GM21423 (cell line): Measurements from ENCODE around the gene NFAT5.
"Not testable (repeated sequence)": the region's sequence is repeated elsewhere in the genome, so short reads cannot be mapped to it uniquely, and the experiment has no call there.

Experiments
- ATAC-seq: cut with Tn5 transposase; IDR thresholded peaks from one replicate; pipeline ENCODE4 v1.9.1; 2021; ENCODE audit warnings: mild to moderate bottlenecking, moderate library complexity; ENCODE audit not compliant: unreplicated experiment

NFAT5 gene

GRCh38 chr16:69633375-69633774, 67.6 kb downstream of the NFAT5 start:
- ATAC-seq: no peak

DNA sequence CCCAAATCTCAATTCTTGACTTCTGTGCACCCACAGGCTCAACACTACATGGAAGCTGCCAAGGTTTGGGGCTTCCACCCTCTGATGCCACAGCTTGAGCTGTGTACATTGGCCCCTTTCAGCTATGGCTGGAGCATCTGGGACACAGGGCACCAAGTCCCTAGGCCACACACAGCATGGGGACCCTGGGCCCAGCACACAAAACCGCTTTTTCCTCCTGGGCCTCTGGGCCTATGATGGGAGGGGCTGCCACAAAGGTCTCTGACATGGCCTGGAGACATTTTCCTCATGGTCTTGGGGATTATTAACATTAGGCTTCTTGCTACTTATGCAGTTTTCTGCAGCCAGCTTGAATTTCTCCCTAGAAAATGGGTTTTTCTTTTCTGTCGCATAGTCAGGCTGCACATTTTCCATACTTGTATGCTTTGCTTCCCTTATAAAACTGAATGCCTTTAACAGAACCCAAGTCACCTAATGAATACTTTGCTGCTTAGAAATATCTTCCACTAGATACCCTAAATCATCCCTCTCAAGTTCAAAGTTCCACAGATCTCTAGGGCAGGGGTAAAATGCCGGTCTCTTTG, 70.9 kb downstream of the NFAT5 start:
- not testable (repeated sequence) for ATAC-seq

GRCh38 chr16:69637206-69637865, 71.6 kb downstream of the NFAT5 start:
- ATAC-seq: not testable (repeated sequence)

DNA sequence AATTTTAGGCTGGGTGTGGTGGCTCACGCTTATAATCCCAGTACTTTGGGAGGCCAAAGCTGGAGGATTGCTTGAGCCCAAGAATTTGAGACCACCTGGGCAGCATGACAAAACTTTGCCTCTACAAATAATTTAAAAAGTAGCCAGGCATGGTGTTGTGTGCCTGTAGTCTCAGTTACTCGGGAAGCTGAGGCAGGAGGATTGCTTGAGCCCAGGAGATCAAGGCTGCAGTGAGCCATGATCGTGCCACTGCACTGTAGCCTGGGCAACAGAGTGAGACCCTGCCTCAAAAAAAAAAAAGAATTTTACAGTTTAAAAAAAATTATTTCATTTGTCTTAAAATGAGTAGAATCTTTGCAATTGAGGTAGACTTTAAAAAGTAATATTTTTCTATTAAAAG, 78.2 kb downstream of the NFAT5 start:
- ATAC-seq: not testable (repeated sequence)

DNA sequence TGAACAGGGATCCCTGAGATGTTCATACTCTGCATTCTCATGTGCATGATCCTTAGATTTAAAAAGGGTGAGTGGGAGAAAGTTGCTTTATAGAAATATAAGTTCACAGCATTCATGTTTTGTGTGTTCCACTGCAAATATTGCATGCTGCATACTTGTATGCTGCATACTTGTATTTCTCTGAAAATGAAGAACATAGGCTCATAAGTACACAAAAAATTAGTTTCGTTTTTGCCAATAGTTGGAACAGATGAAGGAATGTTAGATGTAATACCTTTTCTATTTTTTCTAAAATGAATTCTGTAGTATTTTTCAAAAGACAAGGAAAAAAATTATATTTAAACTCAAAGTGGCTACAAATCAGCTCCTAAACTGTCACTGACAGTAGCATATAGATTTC, 79.0 kb downstream of the NFAT5 start:
- no peak for ATAC-seq

DNA sequence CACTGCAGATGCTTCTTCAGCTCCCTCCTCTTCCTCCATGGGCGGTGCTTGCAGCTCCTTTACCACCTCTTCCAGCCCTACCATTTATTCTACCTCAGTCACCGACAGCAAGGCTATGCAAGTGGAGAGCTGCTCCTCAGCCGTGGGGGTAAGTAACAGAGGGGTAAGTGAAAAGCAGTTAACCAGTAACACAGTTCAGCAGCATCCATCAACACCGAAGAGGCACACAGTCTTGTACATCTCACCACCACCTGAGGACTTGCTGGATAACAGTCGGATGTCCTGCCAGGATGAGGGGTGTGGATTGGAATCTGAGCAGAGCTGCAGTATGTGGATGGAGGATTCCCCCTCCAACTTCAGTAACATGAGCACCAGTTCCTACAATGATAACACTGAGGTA, 81.3 kb downstream of the NFAT5 start:
- ATAC-seq: no peak

- ATAC-seq: no peak
Measured at GRCh38 chr16:69651217-69651616, 85.5 kb downstream of the NFAT5 start.

GRCh38 chr16:69654280-69654931, 88.6 kb downstream of the NFAT5 start:
- ATAC-seq: no peak

GRCh38 chr16:69660166-69660565, 94.4 kb downstream of the NFAT5 start:
- no peak for ATAC-seq

DNA sequence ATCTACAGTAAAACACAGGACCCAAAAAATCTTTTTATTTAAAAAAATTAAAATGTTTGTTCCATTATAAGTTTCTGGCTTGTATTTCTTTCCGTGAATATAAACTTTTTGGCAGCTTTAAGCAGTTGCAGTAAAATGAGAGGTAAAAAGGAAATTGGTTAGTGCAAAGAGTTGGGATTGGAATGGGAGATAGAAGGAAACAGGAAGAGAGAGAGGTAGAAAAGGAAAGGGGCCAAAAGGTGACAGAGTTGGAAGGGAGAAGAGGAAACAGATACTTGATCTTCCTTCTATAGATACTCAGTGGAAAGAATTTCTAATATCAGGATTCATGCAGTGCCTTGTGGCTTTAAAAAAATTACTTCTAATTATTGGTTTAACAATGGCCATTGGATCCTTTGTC, 97.1 kb downstream of the NFAT5 start:
- no peak for ATAC-seq

DNA sequence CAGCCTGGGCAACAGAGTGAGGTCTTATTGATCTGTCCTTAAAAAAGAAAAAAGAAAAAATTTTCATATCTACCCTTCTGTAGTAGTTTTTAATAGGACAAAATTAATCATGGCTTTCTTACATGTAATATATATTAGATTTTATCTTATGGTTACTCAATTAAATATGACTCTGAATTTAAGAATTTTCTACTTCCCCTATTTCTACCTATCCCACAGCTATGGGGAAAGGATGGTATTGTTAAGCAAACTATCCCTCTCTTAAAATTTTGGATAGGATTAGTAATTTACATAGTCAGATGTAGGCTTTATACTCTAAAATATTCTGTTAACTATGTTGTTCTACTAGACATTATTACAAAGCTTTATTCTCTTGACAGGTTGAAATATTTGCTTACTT, 98.1 kb downstream of the NFAT5 start:
- no peak for ATAC-seq

- no peak for ATAC-seq
Measured at GRCh38 chr16:69669577-69669976, 103.8 kb downstream of the NFAT5 start.

- ATAC-seq: no peak
Measured at GRCh38 chr16:69672315-69672997, 106.7 kb downstream of the NFAT5 start.

DNA sequence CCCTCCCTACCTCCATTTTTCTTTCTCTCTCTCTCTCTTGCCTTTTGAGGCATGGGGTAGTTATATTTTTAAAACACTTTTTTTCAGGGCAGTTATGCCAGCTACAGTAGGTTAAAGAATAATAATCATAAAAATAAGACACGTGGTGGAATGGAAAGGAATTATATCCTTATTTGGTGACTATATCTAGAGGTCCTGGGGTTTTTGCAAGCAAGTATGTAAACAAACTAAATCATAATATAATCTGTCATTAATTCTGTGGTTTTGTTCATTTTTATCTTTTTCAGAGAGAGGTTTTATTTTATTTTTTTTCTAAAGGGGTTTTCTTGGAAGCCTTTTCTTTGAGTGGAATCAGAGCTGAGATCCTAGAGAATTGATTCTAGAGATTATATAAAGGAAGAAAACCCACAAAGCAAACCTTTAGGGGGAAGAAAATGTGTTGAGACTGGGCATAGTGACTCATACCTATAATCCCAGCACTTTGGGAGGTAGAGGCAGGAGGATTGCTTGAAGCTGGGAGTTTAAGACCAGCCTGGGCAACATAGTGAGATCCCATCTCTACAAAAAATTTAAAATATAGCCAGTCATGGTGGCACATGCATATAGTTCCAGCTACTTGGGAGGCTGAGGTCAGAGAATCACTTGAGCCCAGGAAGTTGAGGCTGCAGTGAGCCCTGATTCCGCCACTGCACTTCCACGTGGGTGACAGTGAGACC, 107.4 kb downstream of the NFAT5 start:
- ATAC-seq: no peak

DNA sequence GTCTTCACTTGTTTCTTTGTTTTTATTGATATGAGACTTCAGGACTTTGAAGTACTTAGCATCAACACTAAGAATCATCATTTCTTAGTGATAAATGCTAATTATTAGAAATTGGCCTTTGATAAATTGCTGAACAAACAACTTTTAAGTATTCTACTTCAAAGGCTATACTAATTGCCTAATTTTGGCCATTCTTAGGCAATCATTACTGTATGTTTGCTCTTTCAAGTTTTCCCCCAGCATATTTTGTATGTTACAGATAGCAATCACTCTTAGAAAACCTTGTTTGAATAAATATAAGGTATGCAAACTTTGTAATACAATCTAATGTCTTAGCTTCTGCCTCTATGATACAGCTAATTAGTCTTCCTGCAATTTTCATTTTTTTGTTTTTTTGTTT, 114.6 kb downstream of the NFAT5 start:
- no peak for ATAC-seq

DNA sequence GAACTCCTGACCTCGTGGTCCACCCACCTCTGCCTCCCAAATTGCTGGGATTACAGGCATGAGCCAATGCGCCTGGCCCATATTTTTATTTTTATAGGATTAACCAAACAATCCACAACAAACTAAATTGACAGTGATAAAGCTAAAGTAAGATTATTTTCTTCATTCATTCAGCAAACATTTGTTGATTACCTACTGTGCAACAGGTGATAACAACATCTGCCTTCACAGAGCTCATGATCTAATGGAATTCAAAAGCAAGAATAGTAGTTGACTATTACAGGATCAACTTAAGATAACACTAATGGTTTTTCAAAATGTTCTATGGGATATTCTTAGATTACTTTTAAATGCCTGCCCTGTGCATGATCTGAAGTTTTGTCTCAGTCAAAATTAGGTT, 122.8 kb downstream of the NFAT5 start:
- ATAC-seq: no peak

DNA sequence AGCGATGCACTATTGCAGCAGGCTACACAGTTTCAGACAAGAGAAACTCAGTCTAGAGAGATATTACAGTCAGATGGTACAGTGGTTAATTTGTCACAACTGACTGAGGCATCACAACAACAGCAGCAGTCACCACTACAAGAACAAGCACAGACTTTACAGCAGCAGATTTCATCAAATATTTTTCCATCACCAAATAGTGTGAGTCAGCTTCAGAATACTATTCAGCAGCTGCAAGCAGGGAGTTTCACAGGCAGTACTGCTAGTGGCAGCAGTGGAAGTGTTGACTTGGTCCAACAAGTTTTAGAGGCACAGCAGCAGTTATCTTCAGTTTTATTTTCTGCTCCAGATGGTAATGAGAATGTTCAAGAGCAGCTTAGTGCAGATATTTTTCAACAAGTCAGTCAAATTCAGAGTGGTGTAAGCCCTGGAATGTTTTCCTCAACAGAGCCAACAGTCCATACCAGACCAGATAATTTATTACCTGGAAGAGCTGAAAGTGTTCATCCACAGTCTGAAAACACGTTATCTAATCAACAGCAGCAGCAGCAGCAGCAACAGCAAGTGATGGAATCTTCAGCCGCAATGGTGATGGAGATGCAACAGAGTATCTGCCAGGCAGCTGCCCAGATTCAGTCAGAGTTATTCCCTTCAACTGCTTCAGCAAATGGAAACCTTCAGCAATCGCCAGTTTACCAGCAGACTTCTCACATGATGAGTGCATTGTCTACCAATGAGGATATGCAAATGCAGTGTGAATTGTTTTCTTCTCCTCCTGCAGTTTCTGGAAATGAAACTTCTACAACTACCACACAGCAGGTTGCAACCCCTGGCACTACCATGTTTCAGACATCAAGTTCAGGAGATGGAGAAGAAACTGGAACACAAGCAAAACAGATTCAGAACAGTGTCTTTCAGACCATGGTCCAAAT, 126.5 kb downstream of the NFAT5 start:
- no peak for ATAC-seq

- no peak for ATAC-seq
Measured at GRCh38 chr16:69693916-69694315, 128.2 kb downstream of the NFAT5 start.

DNA sequence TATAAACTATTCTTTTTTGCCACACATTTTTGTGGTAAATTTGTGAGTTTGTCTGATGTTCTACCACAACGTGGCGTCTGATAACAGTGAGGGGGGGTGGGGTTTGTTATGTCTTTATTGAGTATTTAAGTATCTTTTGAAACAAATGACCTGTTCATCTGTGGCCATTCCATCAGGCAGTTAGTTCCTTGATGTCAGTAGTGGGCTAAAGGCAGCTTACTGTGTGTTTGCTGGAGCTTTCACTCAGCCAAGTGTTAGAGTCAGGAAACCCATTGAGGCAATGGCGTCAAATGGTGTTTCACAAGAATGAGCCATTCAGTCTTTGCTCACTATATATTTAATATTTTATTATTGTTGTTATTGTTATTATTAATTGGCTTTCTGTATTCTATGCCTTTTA, 132.6 kb downstream of the NFAT5 start:
- ATAC-seq: no peak

DNA sequence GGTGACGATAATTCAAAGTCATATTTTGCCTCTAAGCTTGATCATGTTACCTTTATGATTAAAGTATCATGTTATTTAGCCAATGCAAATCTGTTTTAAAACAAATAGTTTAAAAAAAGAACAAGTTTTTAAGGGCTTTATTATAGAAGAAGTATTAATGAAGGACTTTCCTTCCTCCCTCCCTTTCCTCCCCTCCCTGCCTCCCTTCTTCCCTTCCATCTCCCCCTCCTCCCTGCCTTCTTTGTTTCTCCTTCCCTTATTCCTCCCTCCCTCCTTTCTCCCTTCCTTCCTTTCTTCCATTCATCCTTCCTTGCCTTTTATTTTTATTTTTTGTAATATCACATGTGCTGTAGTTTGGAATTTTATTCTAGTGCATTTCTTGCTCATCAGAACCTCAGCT, 134.1 kb downstream of the NFAT5 start:
- no peak for ATAC-seq
